ENCODE results near the gene NBEA. TPM values are rescaled to one million over a fixed set of nuclear protein-coding genes. Genes with fewer than 3 reads are reported as not detected.

The NBEA gene
- total RNA-seq, 1 donor from 2014 or later, result 29.7 TPM

- no peak for DNase-seq
Observed at GRCh38 chr13:35595181-35595580, 653.1 kb downstream of the NBEA start.

GRCh38 chr13:35596321-35597030, 654.4 kb downstream of the NBEA start:
- DNase-seq, result no peak

GRCh38 chr13:35597451-35597850, 655.4 kb downstream of the NBEA start:
- no peak for DNase-seq

GRCh38 chr13:35598233-35598632, 656.2 kb downstream of the NBEA start:
- DNase-seq, result no peak

GRCh38 chr13:35598790-35599369, 656.8 kb downstream of the NBEA start:
- no peak for DNase-seq

GRCh38 chr13:35599384-35599783, 657.3 kb downstream of the NBEA start:
- no peak for DNase-seq

GRCh38 chr13:35600137-35600536, 658.1 kb downstream of the NBEA start:
- no peak for DNase-seq

GRCh38 chr13:35603593-35604285, 661.7 kb downstream of the NBEA start:
- no peak for DNase-seq

GRCh38 chr13:35614666-35615065, 672.6 kb downstream of the NBEA start:
- DNase-seq, result no peak

- no peak for DNase-seq
Observed at GRCh38 chr13:35617420-35617819, 675.4 kb downstream of the NBEA start.

GRCh38 chr13:35618565-35619083, 676.6 kb downstream of the NBEA start:
- no peak for DNase-seq

- no peak for DNase-seq
Observed at GRCh38 chr13:35621989-35622388, 679.9 kb downstream of the NBEA start.

- DNase-seq, result no peak
Observed at GRCh38 chr13:35629026-35629425, 687.0 kb downstream of the NBEA start.

GRCh38 chr13:35630551-35631275, 688.6 kb downstream of the NBEA start:
- peak; percentile 27 for DNase-seq

- DNase-seq, result no peak
Observed at GRCh38 chr13:35631666-35632065, 689.6 kb downstream of the NBEA start.

- no peak for DNase-seq
Observed at GRCh38 chr13:35643625-35644024, 701.6 kb downstream of the NBEA start.

- no peak for DNase-seq
Observed at GRCh38 chr13:35646056-35646774, 704.1 kb downstream of the NBEA start.

GRCh38 chr13:35648201-35648600, 706.1 kb downstream of the NBEA start:
- no peak for DNase-seq

GRCh38 chr13:35649162-35649561, 707.1 kb downstream of the NBEA start:
- peak; percentile 11 for DNase-seq

- no peak for DNase-seq
Observed at GRCh38 chr13:35659796-35660195, 717.7 kb downstream of the NBEA start.

- no peak for DNase-seq
Observed at GRCh38 chr13:35664747-35665146, 722.7 kb downstream of the NBEA start.

GRCh38 chr13:35669321-35669720, 727.3 kb downstream of the NBEA start:
- no peak for DNase-seq

Data from skin of body (tissue), 2 donors.